Kidney (tissue), 14 donors: ENCODE data around the gene UBE3B. TPM values are rescaled to one million over a fixed set of nuclear protein-coding genes. Genes with fewer than 3 reads are reported as not detected.

Experiments
- DNase-seq, 5 donors: peaks; one replicate each; pipeline ENCODE4 v3.0.0-alpha.2; 2013 to 2020
- FAIRE-seq: peaks from 2 replicates; lab custom pipeline; 2012; peaks lifted over from hg19 to GRCh38; lab: Jason Lieb, UNC
- H3K27ac ChIP-seq, 2 donors: one replicate each; pipeline ENCODE4 v1.7.0; 2013; ENCODE audit warnings: low read depth in 2 of 2, low read length in 2 of 2, inconsistent platforms in 1 of 2
- H3K27me3 ChIP-seq: one replicate; pipeline ENCODE4 v1.7.1; 2013; ENCODE audit warnings: low read length, inconsistent platforms; ENCODE audit not compliant: control insufficient read depth, insufficient read depth
- H3K36me3 ChIP-seq, 3 donors: one replicate each; pipeline versions ENCODE4 v1.7.0 to v1.7.1; 2013; ENCODE audit warnings: low read length in 3 of 3, control low read depth in 1 of 3, inconsistent platforms in 1 of 3; ENCODE audit not compliant: insufficient read depth in 3 of 3, control insufficient read depth in 2 of 3
- H3K4me1 ChIP-seq, 3 donors: one replicate each; pipeline versions ENCODE4 v1.7.0 to v1.7.1; 2013; ENCODE audit warnings: low read length in 3 of 3, inconsistent platforms in 1 of 3, low read depth in 1 of 3; ENCODE audit not compliant: control insufficient read depth in 2 of 3, insufficient read depth in 2 of 3
- H3K4me3 ChIP-seq, 3 donors: one replicate each; pipeline versions ENCODE4 v1.7.0 to v1.8.1; 2013; ENCODE audit warnings: low read length in 3 of 3, control low read depth in 1 of 3, inconsistent platforms in 1 of 3
- H3K9ac ChIP-seq, 3 donors: one replicate each; pipeline versions ENCODE4 v1.7.0 to v1.7.1; 2013; ENCODE audit warnings: low read length in 3 of 3, control low read depth in 1 of 3, inconsistent platforms in 1 of 3
- H3K9me3 ChIP-seq, 3 donors: one replicate each; pipeline versions ENCODE4 v1.7.0 to v1.7.1; 2013; ENCODE audit warnings: low read length in 3 of 3, control low read depth in 1 of 3, inconsistent platforms in 1 of 3; ENCODE audit not compliant: control insufficient read depth in 2 of 3, insufficient read depth in 1 of 3
- CTCF ChIP-seq: IDR thresholded peaks from 3 replicates; pipeline ENCODE4 v1.5.1; 2012; ENCODE audit warnings: mild to moderate bottlenecking, moderate library complexity, borderline replicate concordance; ENCODE audit not compliant: insufficient read depth; ENCODE audit errors: extremely low read depth
- intact Hi-C: fragments of 100-400 bp; cut with DNase I; formaldehyde crosslinking; loops from one replicate; pipeline ENCODE4 v1.11.1; 2022
- polyA plus RNA-seq: library from polyadenylated mRNA; stranded (reverse); fragments of 350-450 nt; fragmentation: Illumina TruSeq; extraction: RNeasy Lipid Tissue Mini Kit (QIAGEN cat#74804); gene quantifications from one replicate; pipeline ENCODE4 v1.2.3, GENCODE V29; 2014; ENCODE audit warnings: low read depth, low replicate concordance; ENCODE audit not compliant: insufficient read depth
- total RNA-seq: library from RNA; stranded (reverse); fragmentation: NEBNext Ultra II Directional; extraction: Animal tissue kit (Norgen Biotek cat#: 25700); gene quantifications from one replicate; pipeline ENCODE4 v1.2.1, GENCODE V29; 2021
- donor health status: control.
- donor health status: control.
- donor health status: control.
- donor health status: control.
- donor health status: control.
- donor health status: DM: yes; HTN: yes; CAD: no.
- donor health status: Normal renal cell carcinoma (clear cell type).

The UBE3B gene
- total and polyA plus RNA-seq, 2 donors from 2014 or later, result 13.9 to 44.3 TPM

- no peak for TF ChIP-seq CTCF
- no peaks in the 10 kb centered on the region for H3K9me3 ChIP-seq
- peaks cover 0 to 20% (median 9%) of the 10 kb centered on the region in 3 donors for H3K4me1 ChIP-seq
- no peaks in the 10 kb centered on the region for H3K36me3 ChIP-seq
- DNase-seq (peak in 1 of 5 donors; percentile 32), FAIRE-seq (no peak)
- peak overlapping the region; percentile 99 for H3K4me3 ChIP-seq
- H3K9ac ChIP-seq, result peak overlapping the region; percentile 96 to 99 (median 96)
- no peaks in the 10 kb centered on the region for H3K27me3 ChIP-seq
- peak overlapping the region; percentile 90 to 99 for H3K27ac ChIP-seq
- intact Hi-C loops, result loop anchor here (5.0 kb wide), 1 partner anchor 44 kb away; no protein-coding TSS in a partner anchor
These were observed 1.2 kb upstream of the UBE3B start for GRCh38 chr12:109475993-109476806.

GRCh38 chr12:109476807-109477184 is 638 bp upstream of the UBE3B start:
- DNase-seq (peak in 1 of 5 donors; percentile 47), FAIRE-seq (no peak)
- peak overlapping the region; percentile 90 to 99 for H3K27ac ChIP-seq
- TF ChIP-seq CTCF, result no peak
- peaks cover 0 to 20% (median 9%) of the 10 kb centered on the region in 3 donors for H3K4me1 ChIP-seq
- no peaks in the 10 kb centered on the region for H3K36me3 ChIP-seq
- peak overlapping the region; percentile 99 for H3K4me3 ChIP-seq
- H3K9ac ChIP-seq, result peak overlapping the region; percentile 96 to 99 (median 96)
- no peaks in the 10 kb centered on the region for H3K9me3 ChIP-seq
- intact Hi-C loops, result loop anchor here (5.0 kb wide), 1 partner anchor 44 kb away; no protein-coding TSS in a partner anchor
- no peaks in the 10 kb centered on the region for H3K27me3 ChIP-seq

DNA sequence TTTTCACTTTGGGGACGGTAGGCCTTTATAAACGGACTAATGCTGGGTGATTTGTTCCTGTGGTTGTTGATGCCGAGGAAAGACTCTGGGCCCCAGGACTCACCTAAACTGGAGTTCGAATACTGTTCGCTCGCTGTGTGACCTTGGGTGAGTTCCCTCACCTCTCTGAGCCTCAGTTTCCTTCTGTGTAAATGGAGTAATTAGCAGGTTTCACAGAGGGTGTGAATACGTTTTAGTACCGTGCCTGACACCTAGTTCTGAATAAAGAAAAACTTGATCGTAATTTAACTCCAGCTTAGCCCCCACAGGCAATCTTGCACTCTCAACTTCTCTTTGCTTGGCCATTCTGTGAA is 505 bp downstream of the UBE3B start:
- no peak for FAIRE-seq
- Histone ChIP-seq H3K4me3 (peak overlapping the region; percentile 99), H3K36me3 (no peaks in the 10 kb centered on the region), H3K9ac (peak overlapping the region; percentile 94 to 99 (median 96)), H3K27me3 (no peaks in the 10 kb centered on the region), H3K4me1 (peaks cover 0 to 20% (median 9%) of the 10 kb centered on the region in 3 donors), H3K9me3 (no peaks in the 10 kb centered on the region), H3K27ac (peak overlapping the region in 1 of 2 donors; percentile 99)
- intact Hi-C loops, result loop anchor here (5.0 kb wide), 1 partner anchor 46 kb away; no protein-coding TSS in a partner anchor
- DNase-seq, result no peak
- no peak for TF ChIP-seq CTCF
